HG03025 (cell line): ENCODE data around the gene TRAPPC3.
"Not testable (repeated sequence)": the region's sequence is repeated elsewhere in the genome, so short reads cannot be mapped to it uniquely, and the experiment has no call there.

Source experiments
- ATAC-seq: cut with Tn5 transposase; IDR thresholded peaks from one replicate; pipeline ENCODE4 v1.9.1; 2021; ENCODE audit warnings: mild to moderate bottlenecking, moderate library complexity; ENCODE audit not compliant: unreplicated experiment, low FRiP score

Gene TRAPPC3

DNA sequence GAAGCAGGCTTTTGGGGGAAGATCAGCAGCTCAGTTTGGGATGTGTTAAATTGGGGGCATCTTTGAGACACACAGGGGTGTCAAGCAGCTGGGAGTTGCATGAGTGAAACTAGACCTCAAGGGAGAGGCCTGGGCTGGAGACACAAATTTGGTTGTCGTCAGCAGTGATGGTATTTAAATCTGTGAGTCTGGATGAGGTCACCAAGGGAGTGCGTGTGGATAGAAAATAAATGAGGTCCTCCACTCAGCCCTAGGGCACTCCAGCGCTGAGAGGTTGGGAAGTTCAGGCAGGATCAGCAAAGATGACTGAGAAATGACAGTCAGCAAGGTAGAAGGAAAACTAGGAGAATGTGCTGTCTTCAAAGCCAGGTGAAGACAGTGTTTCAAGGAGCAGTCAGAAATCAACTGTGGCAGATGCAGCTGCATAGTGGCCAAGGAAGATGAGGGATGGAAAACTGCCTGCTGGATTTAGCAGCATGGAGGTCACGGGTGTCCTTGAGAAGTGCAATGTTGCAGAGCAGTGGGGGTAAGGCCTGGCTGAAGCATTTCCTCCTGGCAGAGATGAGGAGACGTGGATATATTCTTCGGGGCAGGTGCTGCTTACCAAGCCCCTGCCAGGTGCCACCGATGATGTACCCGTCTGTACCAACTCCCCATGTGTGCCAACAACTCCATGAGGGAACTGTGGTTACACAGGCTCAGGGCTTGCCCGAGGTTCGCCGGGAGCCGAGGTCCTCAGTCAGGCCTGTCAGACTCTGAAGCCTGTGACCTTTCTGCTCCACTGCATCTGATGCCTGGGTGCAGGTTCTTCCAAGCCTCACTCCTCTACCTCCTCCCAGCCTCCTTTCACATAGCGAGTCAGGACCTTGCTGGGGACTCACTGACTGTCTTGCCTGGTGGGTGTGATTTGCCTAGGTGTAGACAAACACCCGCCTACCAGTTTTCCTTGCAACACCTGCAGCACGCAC is 17.9 kb upstream of the TRAPPC3 start:
- ATAC-seq = no peak

- no peak for ATAC-seq
Observed at GRCh38 chr1:36166136-36166535, 16.9 kb upstream of the TRAPPC3 start.

GRCh38 chr1:36165145-36165544 is 15.9 kb upstream of the TRAPPC3 start:
- no peak for ATAC-seq

GRCh38 chr1:36164361-36164760 is 15.1 kb upstream of the TRAPPC3 start:
- no peak for ATAC-seq

GRCh38 chr1:36163426-36163825 is 14.1 kb upstream of the TRAPPC3 start:
- no peak for ATAC-seq

DNA sequence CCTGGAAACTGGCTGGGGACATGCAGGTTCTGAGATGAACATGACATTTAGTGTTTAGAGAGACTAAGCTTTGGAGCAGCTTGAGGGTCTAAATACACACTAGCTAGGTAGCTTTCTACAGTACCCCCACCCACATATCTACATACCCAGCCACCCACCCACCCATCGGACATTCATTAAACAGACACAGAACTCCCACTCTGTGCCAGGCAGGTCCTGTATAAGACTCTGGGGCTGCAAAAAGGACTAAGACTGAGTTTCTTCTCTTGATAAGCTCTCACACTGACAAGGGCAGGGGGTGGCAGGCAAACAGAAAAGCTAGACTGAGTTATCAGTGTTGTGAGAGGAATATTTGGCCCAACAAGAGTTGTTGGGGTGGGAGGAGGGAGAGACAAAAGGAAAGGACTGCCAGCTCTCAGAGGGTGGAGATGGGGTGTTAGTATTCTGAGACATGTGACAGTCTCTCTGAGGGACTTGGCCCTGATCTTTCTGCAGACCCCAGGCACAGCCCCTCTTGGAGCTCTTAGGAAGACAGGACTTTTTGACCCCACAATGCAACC is 13.5 kb upstream of the TRAPPC3 start:
- ATAC-seq = no peak

- no peak for ATAC-seq
Observed at GRCh38 chr1:36161641-36162531, 12.6 kb upstream of the TRAPPC3 start.

DNA sequence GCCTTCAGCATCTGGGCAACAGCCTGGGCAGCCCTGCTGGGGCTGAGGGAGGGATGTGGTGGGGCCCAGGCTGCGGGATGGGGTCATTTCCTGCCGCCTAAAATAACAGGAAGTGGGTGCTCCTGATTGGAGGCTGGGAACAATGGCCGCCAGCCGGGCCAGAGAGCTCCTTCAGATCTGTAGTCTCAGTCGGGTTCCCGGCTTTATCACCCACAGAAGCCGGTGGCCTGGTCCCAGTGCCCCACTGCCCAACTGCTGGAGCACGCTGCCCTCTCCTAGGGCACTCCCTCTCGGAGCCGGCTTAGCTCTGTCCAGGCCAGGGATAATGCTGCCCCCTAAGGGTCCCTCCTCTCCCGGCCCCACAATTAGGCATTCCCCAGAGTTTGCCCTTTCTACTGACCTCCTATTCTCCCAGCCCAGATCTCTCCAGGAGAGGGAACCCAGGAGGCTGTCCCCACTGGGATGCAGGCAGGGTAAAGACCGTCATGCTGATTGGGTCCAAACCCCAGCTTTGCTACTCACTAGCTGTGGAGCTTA is 11.7 kb upstream of the TRAPPC3 start:
- ATAC-seq = no peak

GRCh38 chr1:36160388-36160948 is 11.2 kb upstream of the TRAPPC3 start:
- ATAC-seq = no peak

DNA sequence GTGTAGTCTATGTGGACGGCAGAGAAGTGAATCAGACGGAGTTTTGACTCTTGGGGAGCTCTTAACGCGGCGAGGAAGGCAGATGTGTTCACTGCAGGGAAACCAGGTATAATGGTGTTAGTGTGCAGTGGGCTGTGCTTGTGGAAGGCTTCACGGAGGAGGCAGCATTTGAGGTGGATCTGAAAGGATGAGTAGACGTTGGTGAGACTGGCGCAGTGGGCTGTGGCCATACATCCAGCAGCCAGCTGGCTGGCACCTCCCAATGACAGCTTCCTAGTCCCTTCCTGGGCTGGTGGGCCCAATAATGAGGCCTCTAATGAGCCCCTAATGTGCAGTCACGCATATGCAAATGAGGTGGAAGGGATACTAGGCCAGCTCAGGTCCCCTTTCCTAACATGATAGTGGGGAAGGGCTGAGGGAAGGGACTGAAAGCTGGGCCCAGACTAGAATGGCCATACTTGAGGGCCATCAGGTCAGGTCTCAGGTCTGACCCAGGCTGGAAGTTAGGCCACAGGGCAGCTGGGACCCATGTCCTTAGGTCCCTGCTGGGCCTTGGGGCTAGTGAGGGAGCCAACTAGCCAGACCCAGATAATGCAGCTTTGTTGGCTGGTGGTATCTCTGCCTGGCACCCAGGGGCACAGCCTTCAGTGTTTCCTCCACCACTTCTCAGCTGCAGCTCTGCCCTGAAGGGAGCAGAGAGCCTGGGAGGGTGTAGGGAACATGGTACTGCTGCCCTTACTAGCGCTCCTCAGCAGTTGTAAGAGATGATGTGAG is 10.5 kb upstream of the TRAPPC3 start:
- no peak for ATAC-seq

GRCh38 chr1:36158827-36159252 is 9.6 kb upstream of the TRAPPC3 start:
- ATAC-seq = not testable (repeated sequence)

DNA sequence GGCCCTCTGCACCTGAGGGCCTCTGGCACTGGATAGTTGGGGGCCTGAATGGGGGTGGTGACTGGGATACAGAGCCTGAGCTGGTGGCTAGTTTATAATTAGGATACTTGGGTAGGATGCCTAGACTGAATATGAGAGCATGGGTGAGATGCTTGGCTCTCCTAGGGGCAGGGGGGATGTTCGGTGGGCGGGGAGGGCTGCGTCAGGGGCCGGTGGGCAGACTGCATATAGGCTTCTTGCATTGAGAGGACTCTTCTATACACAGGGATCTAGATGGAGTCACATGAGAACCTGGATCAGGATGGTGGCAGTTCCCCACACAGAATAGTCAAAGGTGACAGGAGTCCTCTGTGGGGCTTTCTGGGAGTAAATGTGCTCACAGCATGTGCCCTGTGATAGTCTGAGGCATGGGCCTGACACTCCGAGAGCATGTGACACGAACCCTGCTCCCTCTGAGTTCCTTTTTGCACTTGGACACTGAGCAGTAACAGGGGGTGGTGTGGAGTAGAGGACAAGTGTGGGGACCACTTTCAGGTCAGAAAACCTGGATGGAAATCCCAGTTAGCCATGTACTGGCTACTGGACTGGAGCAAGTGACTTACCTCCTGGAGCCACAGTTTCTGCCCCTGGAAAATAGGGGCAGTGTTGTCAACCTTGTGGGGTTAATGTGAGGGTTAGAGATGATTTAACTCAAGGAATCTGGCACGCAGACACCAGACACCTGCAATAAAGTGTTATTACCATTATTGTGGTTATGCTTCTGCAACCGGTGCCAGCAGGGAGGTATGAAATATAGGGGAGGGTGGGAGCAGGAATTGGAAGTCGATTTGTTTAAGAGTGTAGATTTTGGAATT is 8.9 kb upstream of the TRAPPC3 start:
- no peak for ATAC-seq

GRCh38 chr1:36157115-36157903 is 8.0 kb upstream of the TRAPPC3 start:
- no peak for ATAC-seq

DNA sequence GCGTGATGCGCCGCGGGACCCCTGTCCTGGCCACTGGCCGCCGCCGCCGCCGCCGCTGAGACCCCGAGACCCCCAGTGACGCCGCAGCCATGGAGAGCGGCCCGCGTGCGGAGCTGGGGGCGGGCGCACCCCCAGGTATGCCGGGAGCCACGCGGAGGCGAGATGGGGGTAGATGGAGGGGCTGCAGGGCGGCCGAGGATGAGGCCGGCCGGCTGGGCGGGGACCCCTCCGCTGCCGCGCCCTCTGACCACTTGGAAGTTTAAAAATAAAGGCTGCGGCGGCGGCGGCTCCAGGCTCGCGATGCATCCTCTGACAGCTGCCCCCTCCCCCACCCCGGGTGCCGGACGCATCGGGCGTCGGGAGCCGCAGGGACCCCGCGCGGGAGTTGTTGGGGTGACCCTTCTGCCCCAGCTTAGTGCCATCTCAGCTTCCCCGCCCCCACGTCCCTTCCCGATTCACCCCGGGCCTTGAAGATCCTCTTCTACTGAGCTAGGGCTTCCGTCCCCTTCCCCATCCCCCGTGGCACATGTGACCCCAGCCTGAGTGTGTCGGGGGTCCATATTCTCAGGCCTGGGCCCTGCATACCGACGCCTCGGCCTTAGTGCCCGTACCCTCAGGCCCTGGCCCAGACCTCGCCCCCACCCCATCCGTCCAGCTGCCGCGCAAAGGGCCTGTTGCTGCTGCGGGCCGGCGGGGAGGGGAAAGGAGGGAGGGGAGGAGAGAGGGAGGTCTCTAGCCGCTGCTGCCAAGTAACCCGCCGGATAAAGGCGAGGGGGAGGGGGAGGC is 7.2 kb upstream of the TRAPPC3 start:
- ATAC-seq = no peak

GRCh38 chr1:36155408-36156328 is 6.4 kb upstream of the TRAPPC3 start, which contains the start of gene MAP7D1:
TSS of gene MAP7D1 (plus strand) at chr1:36156160. CDS start at chr1:36156418, 258 bp downstream.
- ATAC-seq = no peak
